Activated CD8-positive, alpha-beta memory T cell treated with anti-CD3 and anti-CD28 coated beads, Interleukin-2, amount 50 U/mL, for 48 hours (primary cell): ENCODE results near the gene CD300H.
"Not testable (repeated sequence)": the region's sequence is repeated elsewhere in the genome, so short reads cannot be mapped to it uniquely, and the experiment has no call there.

Experiments used
- DNase-seq: peaks from one replicate; pipeline ENCODE4 v3.0.0-alpha.2; 2020

The CD300H gene

DNA sequence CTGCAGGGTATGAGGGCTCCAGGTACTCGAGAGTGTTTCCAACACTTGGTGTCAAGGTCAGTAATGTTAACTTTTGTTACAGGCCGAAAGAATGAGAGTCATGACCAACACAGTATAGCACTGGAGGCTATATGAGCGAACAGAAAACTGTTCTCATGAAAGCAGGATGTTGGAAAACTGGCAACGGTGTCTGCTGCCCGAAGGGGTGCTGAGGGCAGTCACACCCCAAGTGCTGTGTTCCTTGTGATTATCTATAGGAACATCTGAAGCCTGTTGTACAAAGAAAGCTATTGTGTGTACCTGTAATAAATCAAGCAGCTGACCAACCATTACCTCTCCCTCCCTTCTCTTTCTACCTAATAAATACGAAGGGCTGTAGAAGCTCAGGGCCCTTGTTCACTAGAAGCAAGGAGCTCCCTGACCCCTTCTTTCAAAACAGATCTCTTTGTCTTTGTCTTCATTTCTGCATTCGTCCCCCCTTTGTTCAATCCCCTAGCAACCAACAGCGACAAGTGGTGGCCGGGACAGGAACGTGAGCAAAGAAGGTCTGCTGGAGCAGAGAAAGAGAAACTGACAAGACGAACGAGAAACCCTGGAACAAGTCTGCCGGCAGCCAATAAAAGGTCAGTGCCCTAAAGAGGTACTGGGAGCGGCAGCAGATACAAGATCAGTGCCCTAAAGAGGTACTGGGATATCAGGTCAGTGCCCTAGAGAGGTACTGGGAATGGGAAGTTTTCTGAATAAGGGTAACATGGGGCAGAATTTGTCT lies 17.2 kb upstream of the CD300H start:
- no peak for DNase-seq

DNA sequence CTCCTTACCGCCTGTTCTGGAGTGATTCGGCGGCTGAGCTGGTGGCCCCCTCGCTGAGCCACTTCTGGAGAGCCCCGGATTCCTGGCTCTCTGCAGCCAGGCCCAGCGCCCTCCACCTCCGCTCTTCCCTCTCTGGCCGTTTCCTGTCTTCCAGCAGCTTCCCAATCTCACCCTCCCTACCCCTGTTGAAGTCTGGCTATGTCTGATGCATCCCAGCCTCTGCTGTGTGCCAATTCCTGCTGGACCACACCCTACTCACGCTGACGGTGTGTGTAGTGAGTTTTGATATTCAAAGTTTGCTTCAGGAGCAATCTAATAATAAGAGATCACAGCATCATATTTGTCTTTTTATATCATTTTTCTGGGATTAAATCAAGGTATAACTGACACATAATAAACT lies 15.3 kb upstream of the CD300H start:
- DNase-seq = no peak

DNA sequence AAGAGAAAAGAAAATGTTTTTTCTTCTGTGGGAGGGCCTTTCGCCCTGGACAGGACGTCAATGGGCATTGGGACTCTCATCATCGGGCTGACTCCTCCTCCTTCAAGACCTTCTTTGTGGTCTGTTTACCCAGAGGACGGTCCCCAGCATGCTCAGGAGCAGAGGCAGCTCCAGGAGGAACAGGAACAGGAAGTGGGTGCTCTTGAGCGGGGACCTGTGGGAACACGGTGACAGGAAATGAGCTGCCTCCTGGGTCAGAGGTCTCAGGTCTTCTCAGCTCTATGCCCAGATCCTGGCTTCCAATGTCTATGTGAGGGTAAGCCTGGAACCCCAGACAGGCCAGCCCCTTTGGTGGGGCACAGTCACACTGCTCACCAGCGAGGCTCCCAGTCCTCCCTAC lies 12.6 kb upstream of the CD300H start:
- DNase-seq = no peak

DNA sequence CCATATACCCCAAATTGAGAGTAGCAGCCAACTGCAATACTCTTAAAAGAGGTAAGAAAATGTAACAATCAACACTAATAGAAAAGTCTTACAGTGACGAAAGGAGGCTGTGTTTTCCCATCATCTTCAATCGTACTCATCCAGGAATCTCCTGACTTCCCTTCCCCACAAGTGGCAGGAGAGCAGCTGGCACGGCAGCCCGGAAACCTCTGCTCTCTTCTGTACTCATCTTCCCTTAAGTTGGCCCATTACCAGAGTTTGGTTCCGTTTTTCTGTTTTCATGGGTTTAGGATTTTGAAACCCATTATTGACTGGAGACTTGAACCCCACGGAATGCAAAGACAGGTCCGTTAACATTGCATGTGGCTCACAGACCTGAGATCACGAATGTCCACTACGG lies 11.7 kb upstream of the CD300H start:
- no peak for DNase-seq

DNA sequence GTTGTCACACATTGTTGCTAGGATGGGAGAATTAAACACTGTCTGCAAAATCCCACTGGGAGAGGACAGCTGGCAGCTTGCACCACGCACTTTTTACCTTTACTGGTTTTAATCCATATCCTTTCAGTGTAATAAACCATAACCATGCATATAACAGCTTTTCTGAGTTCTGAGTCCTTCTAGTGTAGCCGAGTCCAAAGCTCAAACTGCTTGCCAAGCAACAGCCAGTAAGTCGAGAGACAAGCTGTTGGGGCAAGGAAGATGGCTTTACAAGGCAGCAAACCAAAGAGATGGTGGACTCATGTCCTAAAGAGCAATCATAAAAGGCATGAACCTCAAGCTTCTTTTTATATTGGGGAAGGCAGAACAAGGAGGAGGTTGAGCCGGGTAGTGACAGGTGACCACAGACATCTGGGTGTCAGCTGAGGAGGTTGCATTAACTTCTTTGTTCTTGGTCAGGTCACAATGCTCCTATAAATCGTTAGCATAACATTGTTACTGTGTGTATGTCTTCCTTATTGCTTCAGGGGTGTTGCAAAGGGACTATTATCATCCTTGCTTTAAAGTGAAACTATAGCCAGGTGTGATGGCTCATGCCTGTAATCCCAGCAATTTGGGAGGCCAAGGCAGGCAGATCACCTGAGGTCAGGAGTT lies 7.3 kb upstream of the CD300H start:
- no peak for DNase-seq

DNA sequence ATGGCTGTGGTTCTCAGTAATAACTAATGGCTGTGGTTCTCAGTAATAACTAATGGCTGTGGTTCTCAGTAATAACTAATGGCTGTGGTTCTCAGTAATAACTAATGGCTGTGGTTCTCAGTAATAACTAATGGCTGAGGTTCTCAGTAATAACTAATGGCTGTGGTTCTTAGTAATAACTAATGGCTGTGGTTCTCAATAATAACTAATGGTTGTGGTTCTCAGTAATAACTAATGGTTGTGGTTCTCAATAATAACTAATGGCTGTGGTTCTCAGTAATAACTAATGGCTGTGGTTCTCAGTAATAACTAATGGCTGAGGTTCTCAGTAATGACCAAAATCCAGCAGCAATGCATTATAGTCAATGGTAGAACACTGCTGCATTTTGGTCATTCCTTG lies 6.3 kb upstream of the CD300H start:
- DNase-seq = not testable (repeated sequence)

DNA sequence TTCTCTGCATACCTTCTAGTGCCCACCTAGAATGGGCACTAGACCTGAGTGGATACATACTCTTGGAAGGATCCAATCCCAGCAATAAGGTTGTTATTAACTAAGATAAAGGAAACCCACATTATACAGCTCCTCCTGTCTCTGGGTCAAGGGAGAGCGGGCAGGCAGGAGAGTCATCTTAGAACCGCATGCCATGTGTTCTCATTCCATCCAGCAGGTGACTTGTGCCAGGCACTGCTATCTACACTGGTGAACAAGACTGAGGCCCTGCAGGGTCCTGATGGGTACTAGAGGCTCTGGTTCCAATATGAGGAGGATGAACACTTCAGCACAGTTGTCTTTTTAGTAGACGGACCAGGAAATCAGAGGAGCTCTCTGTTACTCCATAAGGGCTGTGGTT lies 5.9 kb upstream of the CD300H start:
- DNase-seq = no peak

DNA sequence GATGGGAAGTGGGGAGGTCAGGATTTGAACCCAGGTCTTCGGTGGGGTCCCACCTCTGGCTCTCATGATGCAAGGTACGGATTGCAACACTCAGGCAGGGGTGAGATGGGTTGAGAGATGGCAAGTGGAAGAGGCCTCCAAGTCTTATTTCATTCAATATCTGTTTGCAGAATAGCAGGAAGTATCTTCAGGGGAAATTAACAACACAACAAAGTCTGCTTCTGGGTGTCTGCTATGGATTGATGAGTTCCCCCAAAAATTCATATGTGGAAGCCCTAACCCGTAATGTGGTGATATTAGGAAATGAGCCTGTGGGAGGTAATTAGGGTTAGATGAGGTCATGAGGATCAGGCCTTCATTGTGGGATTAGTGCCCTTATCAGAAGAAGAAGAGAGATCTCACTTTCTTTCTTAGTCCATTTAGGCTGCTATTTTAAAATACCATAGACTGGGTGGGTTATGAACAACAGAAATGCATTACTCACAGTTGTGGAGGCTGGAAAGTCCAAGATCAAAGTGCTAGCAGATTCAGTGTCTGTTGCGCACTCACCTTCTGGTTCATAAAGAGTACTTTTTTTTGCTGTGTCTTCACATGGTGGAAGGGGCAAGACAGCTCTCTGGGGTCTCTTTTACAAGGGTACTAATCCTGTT lies 4.4 kb upstream of the CD300H start:
- no peak for DNase-seq

DNA sequence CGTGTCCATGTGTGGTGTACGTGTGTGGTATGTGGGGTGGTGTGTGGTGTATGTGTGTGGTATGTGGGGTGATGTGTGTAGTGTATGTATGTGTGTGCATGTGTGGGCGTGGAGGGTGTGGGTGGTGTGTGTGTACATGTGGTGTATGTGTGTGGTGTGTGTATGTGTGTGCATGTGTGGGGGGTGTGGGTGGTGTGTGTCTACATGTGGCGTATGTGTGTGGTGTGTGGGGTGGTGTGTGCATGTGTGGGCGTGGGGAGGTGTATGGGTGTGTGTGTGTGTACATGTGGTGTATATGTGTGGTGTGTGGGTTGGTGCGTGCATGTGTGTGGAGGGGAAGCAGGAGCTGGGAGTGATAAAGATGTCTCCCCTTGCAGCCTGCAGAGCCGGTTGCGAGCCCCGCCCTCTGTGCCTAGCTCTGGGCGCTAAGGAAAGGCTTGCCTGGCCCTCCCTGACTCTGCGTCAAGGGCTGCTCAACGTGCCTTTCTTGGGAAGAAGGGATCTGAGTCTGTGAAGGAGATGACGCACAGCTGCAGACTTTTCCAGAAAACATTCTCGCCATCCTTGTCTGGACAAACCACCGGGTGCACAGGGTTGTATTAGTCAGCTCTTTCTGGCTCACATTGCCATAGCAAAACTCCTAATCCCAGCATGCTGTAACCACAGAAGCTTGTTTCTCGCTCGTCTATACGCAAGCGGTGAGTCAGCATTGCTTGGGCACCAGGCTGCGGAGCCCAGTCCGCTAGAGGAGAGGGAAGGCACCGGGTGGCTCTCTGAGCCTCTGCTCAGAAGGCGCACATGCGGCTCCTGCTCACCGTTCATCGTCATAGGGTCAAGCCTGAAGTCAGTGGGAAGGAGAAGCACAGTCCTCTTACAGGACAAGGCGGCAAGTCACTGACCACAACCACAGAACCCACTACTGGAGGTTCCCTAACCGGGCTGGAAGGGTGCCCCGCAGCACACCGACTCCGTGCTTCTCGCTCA lies 2.0 kb upstream of the CD300H start:
- DNase-seq = peak; percentile 63

DNA sequence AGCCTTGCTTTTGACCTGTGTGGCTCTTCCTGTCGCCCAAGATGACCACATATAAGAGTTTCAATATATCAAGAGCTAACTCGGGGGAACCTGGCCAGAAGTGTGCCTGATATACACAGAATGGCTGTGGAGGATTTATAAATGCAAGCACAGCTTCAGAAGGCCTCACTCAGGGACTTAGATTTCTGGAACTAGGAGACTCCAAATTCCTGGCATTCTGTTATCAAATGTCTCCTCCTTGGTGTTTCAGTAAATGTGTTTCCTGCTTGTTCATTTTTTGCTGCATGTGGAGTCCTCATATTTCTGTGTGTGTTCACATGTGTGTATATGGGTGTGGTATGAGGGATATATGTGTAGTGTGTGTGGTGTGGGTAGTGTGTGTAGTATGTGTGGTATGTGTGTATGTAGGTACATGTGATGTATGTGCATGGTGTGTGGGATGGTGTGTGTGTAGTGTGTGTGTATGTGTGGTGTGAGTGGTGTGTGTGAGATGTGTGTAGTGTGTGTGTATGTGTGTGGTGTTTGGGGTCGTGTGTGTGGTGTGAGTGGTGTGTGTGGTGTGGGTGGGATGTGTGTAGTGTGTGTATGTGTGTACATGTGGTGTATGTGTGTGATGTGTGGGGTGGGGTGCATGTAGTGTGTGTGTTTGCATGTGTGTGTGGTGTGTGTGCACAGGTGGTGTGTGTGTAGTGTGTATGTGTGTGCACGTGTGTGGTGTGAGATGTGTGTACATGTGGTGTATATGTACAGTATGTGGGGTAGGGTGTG lies 981 bp upstream of the CD300H start:
- DNase-seq = no peak

DNA sequence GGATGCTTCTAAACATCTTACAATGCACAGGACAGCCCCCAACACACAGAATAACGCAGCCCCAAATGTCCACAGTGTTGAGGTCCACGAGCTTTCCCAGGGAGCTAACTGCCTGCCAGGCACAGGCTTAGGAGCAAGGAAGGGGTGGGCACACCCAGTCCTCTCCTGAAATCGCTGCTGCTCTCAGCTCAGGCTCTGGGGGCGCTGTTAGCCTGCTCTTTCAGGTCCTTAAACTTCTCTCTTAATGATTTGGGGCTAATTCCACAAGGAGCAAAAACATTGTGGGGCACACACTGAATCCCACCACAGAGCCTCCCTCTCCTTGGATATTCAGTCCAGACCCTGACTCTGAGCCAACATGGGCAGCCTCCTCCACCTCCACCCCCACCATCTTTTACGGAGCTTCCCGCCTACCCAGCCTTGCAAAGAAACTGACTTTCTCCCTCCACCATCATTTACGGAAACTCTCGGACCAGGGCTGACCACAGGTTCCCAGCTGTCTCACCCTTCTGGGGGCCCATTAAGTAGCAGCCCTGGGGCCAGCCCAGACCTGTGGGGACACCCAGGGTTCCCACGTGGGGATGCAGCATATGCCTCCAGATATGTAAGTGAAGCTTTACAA lies 1.1 kb downstream of the CD300H start:
- peak; percentile 63 for DNase-seq

DNA sequence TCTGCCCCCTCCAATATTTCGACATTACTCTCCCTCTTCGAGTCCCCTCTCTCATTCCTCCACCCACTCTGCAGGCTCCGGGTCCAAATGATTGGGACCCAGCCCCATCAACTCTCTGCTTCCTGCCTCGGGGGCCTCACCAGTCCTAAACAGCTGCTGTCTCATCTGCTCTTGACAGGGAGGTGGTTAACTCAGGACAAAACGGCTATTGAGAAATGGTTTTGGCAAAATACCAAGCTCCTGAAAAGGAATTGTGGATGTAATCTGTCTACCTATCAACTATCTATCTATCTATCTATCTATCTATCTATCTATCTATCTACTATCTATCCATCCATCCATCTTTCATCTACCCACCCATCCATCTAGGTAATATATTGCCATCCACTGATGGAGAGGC lies 2.2 kb downstream of the CD300H start:
- DNase-seq = no peak

DNA sequence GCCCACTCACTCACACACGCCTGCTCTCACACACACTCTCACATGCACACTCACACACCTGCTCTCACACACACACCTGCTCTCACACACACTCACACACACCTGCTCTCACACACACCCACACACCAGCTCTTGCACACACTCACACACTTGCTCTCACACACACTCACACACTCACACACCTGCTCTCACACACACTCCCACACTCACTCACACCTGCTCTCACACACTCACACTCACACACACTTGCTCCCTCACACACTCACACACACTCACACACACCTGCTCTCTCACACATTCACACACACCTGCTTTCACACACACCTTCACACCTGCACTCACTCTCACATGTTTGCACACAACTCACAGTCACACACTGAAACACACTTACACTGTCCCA lies 4.0 kb downstream of the CD300H start:
- DNase-seq = no peak

DNA sequence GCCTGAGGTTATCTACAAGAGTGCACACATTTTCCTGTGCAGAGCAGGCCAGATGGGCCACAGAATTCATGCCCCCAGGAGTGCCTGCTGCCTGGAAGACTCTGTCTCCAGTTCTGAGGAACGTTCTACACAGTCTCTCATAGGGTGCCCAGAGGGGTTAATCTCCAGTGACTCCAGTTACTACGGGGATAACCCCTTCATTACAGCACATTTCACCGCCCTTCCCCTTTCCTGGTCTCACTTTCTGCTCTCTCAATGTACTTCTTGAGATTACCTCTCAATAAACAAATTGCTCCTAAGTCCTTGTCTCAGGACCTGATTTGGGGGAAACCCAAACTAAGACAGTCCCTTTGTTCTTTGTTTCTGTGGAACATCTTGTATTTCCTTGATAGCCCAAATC lies 5.7 kb downstream of the CD300H start:
- no peak for DNase-seq

DNA sequence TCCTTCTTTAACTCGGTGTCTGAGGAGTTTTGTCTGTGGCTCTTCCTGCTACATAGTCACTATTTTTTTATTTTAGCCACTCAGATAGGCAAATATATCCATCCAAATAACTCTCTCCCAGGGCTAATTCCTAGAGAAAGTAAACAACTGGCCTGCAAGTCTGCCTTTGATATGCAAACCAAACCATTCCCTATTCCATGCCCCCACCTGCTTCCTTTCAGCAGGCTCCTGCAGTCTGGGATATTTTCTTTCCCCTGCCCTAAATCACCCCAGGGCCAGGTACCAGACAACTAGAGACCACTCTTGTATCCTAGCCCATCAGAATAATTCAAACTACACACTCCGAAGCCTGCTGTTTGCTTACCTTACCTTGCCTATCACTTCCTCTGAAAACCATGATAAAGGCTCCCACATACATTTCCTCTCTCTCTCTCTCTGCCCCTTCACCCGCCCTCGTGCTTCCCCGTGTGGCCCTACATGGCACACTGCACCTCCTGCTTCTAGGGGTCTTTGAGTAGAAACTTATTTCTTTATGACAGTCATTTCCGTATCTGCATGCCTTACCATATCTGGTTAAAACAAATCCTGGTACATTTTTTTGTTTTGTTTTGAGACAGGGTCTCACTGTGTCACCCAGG lies 8.3 kb downstream of the CD300H start:
- no peak for DNase-seq

DNA sequence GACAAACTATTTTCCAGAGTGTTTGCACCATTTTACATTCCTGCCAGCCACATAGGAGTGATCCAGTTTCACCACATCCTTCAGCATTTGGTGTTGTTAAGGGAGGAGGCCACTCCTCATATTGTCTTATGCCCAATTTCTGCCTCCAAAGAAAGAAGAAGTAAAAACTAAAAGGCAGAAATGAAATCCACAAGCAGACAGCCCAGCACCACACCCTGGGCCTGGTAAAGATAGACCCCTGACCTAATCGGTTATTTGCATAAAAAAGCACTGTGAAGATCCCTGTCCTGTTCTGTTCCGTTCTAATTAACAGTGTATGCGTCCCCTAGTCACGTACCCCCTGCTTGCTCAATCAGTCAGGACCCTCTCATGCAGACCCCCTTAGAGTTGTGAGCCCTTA lies 8.9 kb downstream of the CD300H start:
- not testable (repeated sequence) for DNase-seq

DNA sequence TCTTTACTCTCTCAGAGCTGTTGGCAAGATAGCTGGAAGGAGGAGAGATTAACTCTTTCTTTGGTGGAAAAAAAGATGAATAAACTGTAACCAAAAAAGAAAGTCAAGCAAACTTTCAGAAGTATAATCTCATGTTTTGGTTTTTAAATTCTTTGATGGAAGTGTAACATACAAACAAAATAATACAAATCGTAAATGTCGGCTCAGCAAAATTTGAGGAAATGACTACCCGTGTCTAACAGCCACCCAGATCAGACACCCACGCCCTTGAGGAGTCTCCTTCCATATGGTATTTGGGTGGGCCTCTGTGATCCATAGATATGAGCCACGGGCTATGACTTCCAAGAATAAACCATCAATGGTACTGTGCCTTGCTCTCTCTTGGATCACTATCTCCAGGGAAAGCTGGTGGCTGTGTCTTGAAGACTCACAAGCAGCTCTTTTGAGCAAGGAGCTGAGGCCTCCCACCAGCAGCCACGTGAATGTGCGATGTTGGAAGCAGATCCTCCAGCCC lies 11.8 kb downstream of the CD300H start:
- DNase-seq = no peak

DNA sequence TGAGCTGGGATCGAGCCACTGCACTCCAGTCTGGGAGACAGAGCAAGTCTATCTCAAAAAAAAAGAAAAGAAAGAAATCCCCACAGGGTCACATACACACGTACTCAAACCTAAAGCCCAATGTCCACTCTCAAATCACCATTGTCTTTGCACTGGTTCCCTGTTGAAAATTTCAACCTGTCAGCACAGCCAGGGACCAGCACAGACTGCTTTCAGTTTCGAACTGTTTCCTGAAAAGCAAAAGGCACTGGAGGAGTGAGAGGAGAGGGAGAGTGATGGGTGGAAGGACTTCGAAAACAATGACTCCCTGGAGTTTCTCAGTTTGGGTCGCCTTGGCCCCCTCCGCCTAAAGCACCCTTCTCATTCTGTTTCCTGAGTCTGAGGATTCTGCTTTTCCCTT lies 12.4 kb downstream of the CD300H start:
- no peak for DNase-seq

DNA sequence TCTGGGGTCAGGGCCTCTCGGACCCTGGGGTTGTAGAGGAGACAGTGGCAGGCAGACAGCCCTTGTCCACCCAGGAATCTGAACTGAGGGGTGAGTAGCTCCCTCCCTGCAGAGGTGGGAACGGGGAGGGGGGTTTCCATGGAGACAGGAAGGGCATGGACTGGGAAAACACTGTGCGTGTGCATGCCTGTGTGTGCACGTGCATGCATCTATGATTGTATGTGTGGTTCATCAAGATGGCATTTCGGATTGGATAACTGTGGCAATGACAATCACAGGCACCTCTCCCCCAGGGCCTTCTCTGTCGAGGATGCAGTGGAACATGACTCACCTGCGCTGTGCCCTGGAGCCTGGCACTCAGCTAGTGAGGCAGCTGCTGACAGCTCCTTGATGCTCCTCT lies 15.3 kb downstream of the CD300H start:
- no peak for DNase-seq

DNA sequence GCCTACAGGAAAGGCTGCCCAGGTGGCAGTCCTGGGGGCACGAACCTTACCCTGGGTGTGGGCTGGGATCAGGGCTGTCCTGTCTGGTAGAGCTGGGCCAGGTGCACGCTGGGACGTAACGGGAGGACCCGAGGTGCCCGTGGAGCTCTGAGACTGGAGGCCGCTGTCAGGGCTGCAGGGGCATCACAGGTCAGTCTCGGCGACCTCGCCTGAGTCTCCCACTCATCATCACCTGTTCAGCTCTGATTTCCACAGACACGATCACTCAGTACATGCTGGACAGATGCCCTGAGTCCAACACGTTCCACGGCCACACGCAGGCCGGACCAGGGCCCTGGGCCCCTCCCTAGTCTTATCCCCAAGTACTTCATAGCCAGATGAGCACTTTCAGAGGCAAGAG lies 16.7 kb downstream of the CD300H start:
- no peak for DNase-seq

DNA sequence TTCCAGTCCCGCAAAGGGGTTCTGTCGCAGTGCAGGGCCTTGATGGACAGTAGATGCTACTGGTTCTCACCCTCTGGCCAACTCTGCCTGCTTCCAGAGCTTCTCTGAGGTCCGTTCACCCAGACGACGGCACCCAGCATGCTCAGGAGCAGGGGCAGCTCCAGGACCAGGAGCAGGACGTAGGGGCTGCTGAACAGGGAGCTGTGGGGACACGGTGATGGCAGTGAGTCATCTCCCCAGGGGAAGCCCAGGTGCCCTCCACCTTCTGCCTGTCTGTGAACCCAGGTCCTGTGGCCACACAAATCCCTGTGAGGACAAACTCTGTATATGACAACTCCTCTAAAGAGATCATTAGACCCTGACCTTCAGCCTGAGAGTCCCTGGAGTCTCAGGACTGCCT lies 18.0 kb downstream of the CD300H start:
- no peak for DNase-seq
